AG09319 (cell line): ENCODE results near the gene HEPHL1.

Experiments
- DNase-seq: peaks from one replicate; pipeline ENCODE4 v3.0.0-alpha.2; 2010; ENCODE audit warnings: low read depth; ENCODE audit errors: extremely low read depth
- CTCF ChIP-seq: IDR thresholded peaks from 2 replicates; pipeline ENCODE4 v1.5.1; 2011; ENCODE audit warnings: low read depth, mild to moderate bottlenecking, inconsistent platforms, low read length, moderate library complexity

HEPHL1 gene

GRCh38 chr11:94144216-94144615 is 123.1 kb downstream of the HEPHL1 start:
- TF ChIP-seq CTCF: no peak
- no peak for DNase-seq

GRCh38 chr11:94144664-94145063 is 123.5 kb downstream of the HEPHL1 start:
- TF ChIP-seq CTCF: no peak

GRCh38 chr11:94145431-94145830 is 124.3 kb downstream of the HEPHL1 start:
- no peak for DNase-seq
- TF ChIP-seq CTCF: no peak

More at GRCh38 chr11:94144664-94145063, 123.5 kb downstream of the HEPHL1 start:
- no peak for DNase-seq

- no peak for DNase-seq
- TF ChIP-seq CTCF: no peak
These were observed 124.8 kb downstream of the HEPHL1 start for GRCh38 chr11:94145916-94146315.

GRCh38 chr11:94147433-94147845 is 126.3 kb downstream of the HEPHL1 start:
- DNase-seq: no peak
- no peak for TF ChIP-seq CTCF

- TF ChIP-seq CTCF: no peak
- DNase-seq: no peak
These were observed 127.0 kb downstream of the HEPHL1 start for GRCh38 chr11:94148189-94148588.

GRCh38 chr11:94149431-94150017 is 128.4 kb downstream of the HEPHL1 start:
- TF ChIP-seq CTCF: no peak
- DNase-seq: no peak
